H1 (cell line): ENCODE results near the gene SYK. TPM values are rescaled to one million over a fixed set of nuclear protein-coding genes. Genes with fewer than 3 reads are reported as not detected.

Experiments
- CBX5 ChIP-seq: fragments of 300-800, 300-1000 bp; sonication (generic); IDR thresholded peaks from 2 replicates; pipeline ENCODE4 v1.7.1; 2016; ENCODE audit warnings: antibody characterized with exemption, low read length, low read depth
- EGR1 ChIP-seq: IDR thresholded peaks from 2 replicates; pipeline ENCODE4 v1.6.1; 2011; ENCODE audit warnings: low read depth, low read length, borderline replicate concordance
- EP300 ChIP-seq, 2 experiments: IDR thresholded peaks; 1 replicate in 1 of 2; 2 replicates in 1 of 2; pipeline ENCODE4 v1.6.1; 2011 to 2012; ENCODE audit warnings: low read depth in 2 of 2, low read length in 2 of 2, mild to moderate bottlenecking in 2 of 2, borderline replicate concordance in 1 of 2, inconsistent platforms in 1 of 2, moderate library complexity in 1 of 2
- RNF2 ChIP-seq: fragments of 200-900, 300-1000 bp; sonication (generic); IDR thresholded peaks from 2 replicates; pipeline ENCODE4 v1.7.1; 2016; ENCODE audit warnings: borderline replicate concordance, low read depth, mild to moderate bottlenecking, antibody characterized with exemption, low read length; ENCODE audit not compliant: poor library complexity, severe bottlenecking; ENCODE audit errors: missing control alignments
- TAF7 ChIP-seq: optimal IDR thresholded peaks from 2 replicates; pipeline ENCODE3; 2011; ENCODE audit warnings: low read depth, mild to moderate bottlenecking, inconsistent platforms, low read length, moderate library complexity, borderline replicate concordance
- polyA plus RNA-seq, 7 experiments: library from polyadenylated mRNA; depleted of rRNA in 3 of 7; stranded (reverse) in 5 of 7; unstranded in 2 of 7; fragments of >200 nt in 5 of 7; fragments of 200-250 nt in 2 of 7; gene quantifications; 1 replicate in 5 of 7; 2 replicates in 1 of 7; 4 replicates in 1 of 7; pipeline versions ENCODE4 v1.2.1 to v1.2.3, GENCODE V29; 2011 to 2013; ENCODE audit warnings: missing spikeins in 2 of 7, mixed read lengths in 2 of 7
- total RNA-seq: library from RNA; stranded (reverse); fragmentation: NEBNext Ultra II Directional; extraction: Animal tissue kit (Norgen Biotek cat#: 25700); gene quantifications from 2 replicates; pipeline ENCODE4 v1.2.1, GENCODE V29; 2021

The SYK gene
- total and polyA plus RNA-seq, 2 of the 8 experiments (the other 6 are each of a cell fraction or from before 2014, with no cell fraction given) = 1.5 to 4.4 TPM

GRCh38 chr9:90839183-90839728 is 37.6 kb downstream of the SYK start (continued):
- TF ChIP-seq TAF7 (no peak), CBX5 (no peak), RNF2 (no peak), EGR1 (no peak), EP300 (IDR thresholded peaks at IDR 0.05; ENCODE audit: borderline replicate concordance in 1 of 2, low read depth in 2 of 2, low read length in 2 of 2) (no peak)
